GM21825 (cell line): ENCODE results near the gene PTPRN2.

Source experiments
- ATAC-seq: cut with Tn5 transposase; IDR thresholded peaks from one replicate; pipeline ENCODE4 v1.9.1; 2021; ENCODE audit warnings: mild to moderate bottlenecking, moderate library complexity; ENCODE audit not compliant: unreplicated experiment

PTPRN2 gene

DNA sequence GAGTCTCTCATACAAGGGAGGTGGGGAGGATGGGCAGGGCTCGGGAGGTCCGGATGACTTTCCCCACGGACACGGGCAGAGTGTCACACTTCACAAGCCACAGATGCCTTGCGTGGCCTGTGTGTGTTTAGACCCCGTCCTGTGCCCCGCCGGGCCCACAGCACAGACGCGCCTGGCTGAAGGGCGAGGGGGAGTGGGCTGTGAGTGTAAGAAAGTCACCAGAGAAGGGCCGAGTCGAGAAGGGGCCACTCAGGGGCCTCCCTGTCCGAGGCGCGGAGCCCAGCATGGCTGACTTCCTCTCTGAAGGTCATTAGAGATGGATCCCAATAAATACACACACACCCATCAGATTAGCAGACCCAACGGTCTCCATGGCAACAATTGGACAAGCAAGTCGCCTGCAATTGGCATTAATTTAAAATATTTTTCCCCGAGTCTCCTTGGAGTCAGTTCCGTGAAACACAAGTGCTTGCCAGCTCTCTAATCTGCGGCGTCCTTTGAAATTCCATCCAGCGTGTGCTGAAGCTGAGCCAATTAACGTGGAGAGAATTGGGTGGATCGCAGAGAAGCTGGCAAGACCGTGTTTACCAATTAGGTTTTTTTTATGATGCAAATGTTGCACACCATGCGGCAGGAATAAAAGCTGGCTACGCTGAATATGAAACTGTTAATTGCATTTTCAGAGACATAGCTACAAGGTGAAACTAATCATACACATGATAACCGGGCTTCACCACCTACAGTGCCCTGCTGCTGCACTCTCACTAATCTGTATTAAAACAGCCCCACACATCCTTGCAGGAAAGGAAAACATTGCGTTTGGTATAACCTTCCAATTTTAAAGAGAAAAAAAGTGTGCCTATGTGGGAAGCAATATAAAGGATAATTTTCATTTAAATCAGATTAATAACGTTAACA is 571.2 kb downstream of the PTPRN2 start:
- ATAC-seq, result no peak

GRCh38 chr7:158015403-158016179 is 572.0 kb downstream of the PTPRN2 start:
- no peak for ATAC-seq

DNA sequence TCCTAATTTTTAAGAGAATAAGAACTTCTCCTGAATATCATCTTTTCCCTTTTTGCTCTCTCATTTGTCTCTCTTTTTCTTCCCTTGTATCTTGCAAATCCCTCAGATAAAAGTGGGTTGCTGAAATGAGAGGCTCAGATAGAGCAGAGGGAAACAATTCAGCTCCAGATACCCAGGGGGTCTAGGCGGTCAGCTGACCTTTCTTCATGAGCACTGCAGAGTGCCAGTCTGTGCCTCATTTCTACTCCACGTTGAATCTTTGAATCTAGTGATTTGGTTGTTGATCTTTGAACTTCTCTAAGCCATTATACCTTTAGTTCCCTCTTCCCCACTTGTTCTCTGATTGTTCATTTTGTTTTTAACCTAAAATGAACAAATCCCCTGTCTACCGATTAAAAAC is 572.6 kb downstream of the PTPRN2 start:
- no peak for ATAC-seq

DNA sequence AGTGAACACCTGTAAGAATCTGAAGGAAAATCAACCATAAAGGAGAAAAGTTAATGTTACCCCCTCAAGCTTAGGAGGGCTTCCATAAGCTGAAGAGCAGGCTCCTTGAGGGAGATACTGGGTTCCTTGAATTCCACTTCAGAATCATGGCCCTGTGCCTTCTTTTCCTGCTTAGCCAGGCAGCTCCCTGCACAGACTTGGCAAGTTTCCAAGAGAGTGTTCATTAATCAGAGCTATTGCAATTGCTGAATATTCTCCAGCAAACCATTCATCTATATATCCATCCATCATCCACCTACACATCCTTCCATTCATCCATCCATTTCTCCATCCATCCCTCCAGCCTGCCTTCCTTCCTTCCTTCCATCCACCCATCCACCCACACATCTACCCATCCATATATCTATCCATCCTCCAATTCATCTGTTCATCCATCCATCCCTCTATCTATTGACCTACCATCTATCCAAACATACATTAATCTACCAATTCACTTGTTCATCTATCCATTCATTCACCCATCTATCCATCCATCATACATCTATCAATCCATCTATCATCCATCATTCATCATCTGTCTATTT is 574.4 kb downstream of the PTPRN2 start:
- no peak for ATAC-seq

GRCh38 chr7:158011941-158012340 is 575.7 kb downstream of the PTPRN2 start:
- no peak for ATAC-seq

- ATAC-seq, result no peak
Observed at GRCh38 chr7:158010961-158011693, 576.5 kb downstream of the PTPRN2 start.

DNA sequence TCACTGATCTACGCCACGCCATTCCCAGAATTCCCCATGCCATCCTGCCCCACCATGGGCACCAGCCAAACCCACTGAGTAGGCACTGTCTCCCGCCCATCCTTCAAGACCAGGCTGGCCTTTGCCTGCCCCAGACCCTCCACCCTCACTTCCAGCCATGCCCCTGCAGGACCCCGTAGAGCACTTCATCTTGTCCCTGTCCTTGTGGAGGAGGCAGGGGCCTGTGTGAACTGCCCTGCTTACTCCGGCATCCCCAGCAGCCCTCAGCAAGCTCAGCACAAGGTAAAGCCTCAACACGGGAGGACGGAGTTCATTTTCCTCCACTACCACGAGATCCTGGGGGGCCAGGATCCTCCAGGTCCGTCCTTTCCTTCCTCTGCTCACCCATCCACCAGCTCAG is 577.7 kb downstream of the PTPRN2 start:
- no peak for ATAC-seq

DNA sequence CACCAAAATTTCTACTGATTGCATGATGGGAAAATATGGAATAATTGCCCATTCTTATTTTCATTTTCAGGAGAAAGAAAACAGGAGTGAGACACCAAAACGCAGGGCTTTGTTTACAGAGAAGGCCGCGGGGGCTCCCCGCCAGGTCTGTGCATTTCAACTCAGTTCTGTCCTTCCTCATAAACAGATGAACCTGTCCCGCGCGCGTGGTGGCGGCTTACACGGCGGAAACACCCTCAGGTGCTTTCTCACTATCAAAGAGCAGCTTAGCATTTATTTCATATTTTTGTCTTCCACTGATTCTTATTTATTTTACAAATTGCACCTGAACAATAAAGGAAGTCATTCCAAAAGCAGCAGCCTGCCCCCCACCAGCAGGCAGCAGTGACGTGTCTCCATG is 579.4 kb downstream of the PTPRN2 start:
- no peak for ATAC-seq

DNA sequence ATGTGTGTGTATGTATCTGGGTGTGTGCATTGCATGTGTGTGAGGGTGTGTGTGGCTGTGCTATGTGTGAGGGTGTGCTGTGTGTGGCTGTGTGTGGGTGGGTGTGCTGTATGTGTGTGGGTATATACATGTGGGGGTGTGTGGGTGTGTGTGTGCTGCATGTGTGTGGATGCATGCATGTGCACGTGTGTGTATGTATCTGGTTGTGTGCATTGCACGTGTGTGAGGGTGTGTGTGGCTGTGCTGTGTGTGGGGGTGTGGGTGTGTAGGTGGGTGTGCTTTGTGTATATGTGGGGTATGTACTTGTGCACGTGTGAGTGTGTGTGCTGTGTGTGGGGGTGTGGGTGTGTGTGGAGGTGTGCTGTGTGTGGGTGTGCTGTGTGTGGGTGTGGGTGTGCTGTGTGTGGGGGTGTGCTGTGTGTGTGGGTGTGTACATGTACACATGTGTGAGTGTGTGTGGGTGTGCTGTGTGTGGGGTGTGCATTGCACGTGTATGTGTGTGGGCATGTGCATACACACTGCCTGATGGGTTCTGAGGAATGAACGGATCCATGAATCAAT is 579.8 kb downstream of the PTPRN2 start:
- no peak for ATAC-seq

DNA sequence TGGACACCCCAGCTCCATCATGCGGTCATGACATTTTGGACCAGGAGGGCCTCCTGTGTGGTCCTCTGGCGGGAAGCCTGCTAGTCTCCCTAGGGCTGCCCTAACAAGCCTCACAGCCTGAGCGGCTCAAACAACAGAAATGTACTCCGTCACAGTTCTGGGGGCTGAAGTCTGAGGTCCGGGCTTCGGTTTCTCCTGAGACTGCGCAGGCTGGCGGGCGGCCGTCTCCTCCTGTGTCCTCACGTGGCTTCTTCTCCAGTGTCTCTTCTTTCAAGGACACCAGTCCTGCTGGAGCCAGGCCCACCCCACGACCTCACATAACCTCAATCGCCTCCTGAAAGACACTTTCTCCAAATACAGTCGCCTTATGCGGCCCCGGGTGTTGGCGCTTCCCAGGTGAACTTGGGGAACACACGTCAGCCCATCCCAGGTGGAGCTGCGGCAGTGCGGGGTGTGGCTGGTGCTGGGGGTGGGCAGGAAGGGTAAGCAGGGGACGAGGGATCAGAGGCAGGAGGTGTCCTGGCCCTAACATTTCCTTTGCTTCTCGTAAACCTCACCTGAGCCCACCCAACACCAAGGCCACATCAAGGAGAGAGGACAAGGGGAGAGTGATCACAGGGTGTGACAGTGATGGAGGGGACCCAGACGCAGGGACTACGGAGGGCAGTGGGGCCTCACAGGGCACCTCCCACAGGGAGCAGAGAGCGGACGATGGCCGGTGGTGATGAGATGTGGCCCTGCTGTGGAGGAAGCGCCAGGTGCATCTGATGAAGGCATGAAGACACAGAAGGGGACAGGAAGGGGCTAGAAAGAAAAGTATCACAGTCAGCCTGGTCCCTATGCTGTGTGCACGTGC is 580.6 kb downstream of the PTPRN2 start:
- ATAC-seq, result no peak

GRCh38 chr7:158005531-158005930 is 582.1 kb downstream of the PTPRN2 start:
- ATAC-seq, result no peak

- ATAC-seq, result no peak
Observed at GRCh38 chr7:158004123-158004490, 583.5 kb downstream of the PTPRN2 start.

DNA sequence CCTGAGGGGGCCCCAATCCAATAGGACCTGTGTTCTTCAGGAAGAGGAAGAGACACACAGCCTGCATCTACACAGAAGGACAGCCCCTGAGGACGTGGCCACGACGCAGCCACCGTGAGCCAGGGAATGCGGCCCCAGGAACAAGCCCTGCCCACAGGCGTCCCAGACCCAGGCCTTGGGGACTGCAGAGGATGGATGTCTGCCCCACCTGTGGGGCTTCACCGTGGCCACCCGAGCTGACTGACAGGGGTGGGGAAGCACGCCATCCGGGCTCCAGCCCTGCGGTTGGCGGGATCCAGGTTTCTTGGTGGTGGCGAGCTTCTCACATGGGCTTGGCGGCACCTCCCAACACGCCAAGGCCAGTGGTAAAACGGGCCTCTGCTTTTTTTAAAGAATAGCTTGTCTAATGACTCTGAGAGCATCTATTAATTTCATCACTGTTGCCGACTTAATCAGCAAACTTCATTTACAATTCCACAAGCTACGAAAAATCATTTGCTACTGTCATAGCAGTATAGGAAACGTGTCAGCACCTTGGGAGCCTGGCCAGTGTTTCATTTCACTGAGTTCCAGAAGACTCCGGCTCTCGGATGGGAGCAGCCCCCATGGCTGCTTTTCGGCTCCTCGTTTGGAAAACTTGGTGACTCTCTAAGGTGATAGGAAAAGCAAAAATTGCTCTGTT is 584.0 kb downstream of the PTPRN2 start:
- no peak for ATAC-seq

- no peak for ATAC-seq
Observed at GRCh38 chr7:158002486-158003080, 585.0 kb downstream of the PTPRN2 start.

GRCh38 chr7:158001621-158002320 is 585.9 kb downstream of the PTPRN2 start:
- no peak for ATAC-seq

GRCh38 chr7:158001003-158001402 is 586.6 kb downstream of the PTPRN2 start:
- no peak for ATAC-seq

DNA sequence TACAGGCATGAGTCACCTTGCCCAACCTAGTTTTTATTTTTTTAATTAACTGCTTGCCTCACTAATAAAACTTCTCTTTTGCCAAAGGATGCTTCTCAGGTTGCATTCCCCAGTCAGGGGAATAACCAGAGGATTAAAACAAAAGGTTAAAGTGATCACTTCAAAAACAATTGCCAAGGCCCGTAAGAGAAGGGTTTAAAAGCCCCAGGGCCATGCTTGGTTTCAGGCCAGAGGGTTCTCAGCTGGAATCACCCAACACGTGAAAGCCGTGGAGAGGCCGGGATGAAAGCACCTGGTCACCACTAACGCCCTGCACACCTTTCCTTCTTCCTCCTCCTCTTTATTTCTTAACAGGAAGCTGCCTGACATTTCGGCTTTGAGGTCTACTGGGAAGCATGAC is 587.5 kb downstream of the PTPRN2 start:
- no peak for ATAC-seq

GRCh38 chr7:157998884-157999552 is 588.6 kb downstream of the PTPRN2 start:
- ATAC-seq, result no peak
